Measurements from ENCODE around the gene NDUFC2. TPM values are rescaled to one million over a fixed set of nuclear protein-coding genes. Genes with fewer than 3 reads are reported as not detected.

The NDUFC2 gene
- 186 and 211 TPM in 2 replicates for total RNA-seq

DNA sequence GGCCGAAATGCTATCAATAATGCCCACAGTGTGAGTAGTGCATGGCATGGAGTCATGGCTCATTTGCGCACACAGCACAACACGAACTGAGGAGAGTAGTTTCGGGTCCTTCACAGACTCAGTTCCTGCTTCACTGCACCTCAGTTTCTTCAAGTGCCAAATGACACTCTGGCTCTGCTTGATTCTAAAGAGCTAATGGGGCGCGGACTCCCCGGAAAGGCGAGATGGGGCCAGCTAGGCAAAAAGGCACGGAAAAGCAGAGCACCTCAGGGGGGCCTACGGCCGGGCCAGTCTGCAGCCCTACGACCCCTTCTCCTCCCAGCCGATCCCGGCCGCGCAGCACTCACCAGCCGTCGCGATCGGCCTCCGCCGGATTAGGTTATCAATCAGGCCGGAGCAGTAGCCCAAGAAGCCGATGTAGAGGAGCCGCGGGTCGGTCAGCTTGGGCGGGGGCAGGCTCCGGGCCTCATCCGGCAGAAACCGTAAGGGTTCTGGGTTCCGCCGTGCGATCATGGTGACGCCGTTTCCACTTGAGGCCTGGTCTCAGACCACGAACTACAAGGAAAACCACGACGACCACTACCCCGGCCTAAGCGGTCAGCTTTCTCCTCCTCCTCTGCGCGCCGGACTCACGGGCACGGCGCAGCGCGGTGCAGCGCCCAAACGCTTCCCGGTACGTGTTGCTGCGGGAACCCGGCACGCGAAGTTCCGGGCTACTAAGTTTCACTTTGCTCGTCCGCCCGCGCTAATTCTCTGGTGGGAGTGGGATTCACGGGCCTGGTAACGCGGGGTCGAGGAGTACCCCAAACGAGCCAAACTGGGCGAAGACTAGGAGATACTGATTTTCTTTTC is at the start of gene NDUFC2:
NDUFC2 (minus strand) TSS at position 631 of the 852 bp plus-strand sequence; CDS start at position 513, 118 bp downstream.

DNA sequence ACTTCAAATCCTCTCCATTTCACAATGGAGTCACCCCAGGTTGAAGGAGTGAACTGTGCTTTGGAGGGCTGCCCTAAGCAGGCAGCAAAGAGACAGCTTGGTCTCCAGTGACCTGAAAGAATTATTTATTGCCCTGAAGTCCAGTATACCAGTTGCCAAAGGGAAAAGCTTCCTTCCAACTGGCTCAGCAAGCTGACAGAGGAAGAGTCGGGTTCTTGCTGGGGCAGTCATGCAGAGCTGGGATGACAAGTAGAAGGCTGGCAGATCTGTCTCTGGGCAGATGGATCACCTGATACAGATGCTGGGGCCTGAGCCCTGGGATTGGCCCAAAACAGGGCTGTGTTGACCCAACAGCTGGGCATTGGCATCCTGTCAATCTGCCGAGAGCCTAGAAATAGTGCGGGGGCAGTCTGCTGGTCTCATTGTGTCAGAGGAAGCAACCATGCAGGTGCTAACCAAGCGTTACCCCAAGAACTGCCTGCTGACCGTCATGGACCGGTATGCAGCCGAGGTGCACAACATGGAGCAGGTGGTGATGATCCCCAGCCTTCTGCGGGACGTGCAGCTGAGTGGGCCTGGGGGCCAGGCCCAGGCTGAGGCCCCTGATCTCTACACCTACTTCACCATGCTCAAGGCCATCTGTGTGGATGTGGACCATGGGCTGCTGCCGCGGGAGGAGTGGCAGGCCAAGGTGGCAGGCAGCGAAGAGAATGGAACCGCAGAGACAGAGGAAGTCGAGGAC is 16.1 kb downstream of the NDUFC2 start, which contains the start of gene THRSP:
THRSP (plus strand) TSS at position 422 of the 742 bp plus-strand sequence; CDS start at position 443, 21 bp downstream.

DNA sequence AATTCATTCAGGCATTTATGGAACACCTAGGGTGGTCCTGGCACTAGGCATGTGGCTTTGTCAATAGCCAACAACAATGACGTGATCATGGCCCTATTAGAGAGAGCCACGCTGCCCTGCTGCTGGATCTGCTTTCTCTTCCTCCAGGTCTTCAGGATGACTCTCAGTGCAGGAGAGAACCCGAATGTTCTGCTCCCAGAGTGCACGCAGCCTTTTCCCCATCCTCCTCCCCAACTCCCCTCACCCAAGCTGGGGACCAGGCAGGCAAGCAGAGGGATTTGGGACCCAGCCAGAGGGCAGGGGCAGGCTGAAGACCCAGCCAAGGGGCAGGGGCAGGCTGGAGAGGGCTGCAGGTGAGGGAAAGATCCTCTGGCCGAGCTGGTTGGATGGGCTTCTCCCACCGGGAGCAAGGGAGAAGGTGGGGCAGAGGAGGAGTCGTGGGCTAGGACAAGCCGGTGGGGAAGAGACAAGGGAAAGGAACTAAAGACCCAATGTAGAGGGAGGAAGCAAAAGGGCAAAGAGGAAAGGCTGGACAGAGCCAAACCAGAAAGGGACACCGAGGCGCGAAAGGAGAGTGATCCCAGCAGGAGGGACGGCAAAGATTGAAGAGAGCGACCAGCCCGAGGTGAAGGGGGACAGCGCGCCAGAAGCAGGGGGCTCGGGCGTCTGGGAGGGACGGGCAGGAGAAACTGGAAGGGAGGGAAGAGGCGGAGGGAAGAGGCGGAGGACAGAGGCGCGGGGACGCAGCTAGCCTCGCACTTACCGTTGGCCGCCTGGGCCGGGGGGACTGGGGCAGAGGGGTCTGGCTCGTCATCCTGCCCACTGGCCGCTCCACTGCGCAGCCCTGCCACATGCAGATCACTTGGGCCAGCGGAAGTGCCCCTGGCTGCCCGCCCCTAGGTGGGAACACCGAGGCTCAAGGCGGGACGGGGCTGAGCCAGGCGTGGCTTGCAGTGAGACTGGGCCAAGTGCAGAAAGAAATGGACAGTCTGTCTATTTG is 57.0 kb downstream of the NDUFC2 start, which contains the start of gene KCTD14:
KCTD14 (minus strand) TSS at position 880 of the 1,000 bp plus-strand sequence; CDS start at position 853, 27 bp downstream.

Other genes with a start within 250 kb of the NDUFC2 start
- 20.8 and 22.0 TPM in 2 replicates for gene INTS4, start 85.2 kb downstream of the NDUFC2 start, total RNA-seq
- gene KCTD14, start 56.6 kb downstream of the NDUFC2 start, total RNA-seq: 5.9 and 6.9 TPM in 2 replicates
- not detected in 2 replicates for gene THRSP, start 16.0 kb downstream of the NDUFC2 start, total RNA-seq
- 34.6 and 40.5 TPM in 2 replicates for gene ALG8, start 59.8 kb upstream of the NDUFC2 start, total RNA-seq
- gene KCTD21, start 108.8 kb upstream of the NDUFC2 start, total RNA-seq: 7.4 and 7.7 TPM in 2 replicates
- gene USP35, start 109.1 kb upstream of the NDUFC2 start, total RNA-seq: 6.1 and 7.4 TPM in 2 replicates